DOHH2 (cell line): ENCODE results near the gene TNN.

Source experiments
- H3F3A ChIP-seq: fragments of 200-600 bp; sonication (generic), shearing (Covaris generic); 2 replicates; pipeline ENCODE4 v1.6.0; 2016; ENCODE audit warnings: antibody characterized with exemption, mild to moderate bottlenecking; ENCODE audit not compliant: control insufficient read depth, insufficient read depth
- H3K27ac ChIP-seq: fragments of 200-600 bp; sonication (generic); 2 replicates; pipeline ENCODE4 v1.5.1; 2014; ENCODE audit warnings: low read depth, mild to moderate bottlenecking, low read length, moderate library complexity
- H3K27me3 ChIP-seq: fragments of 200-600 bp; sonication (generic); 2 replicates; pipeline ENCODE4 v1.6.1; 2014; ENCODE audit warnings: mild to moderate bottlenecking, low read length, mixed read lengths; ENCODE audit not compliant: control insufficient read depth
- H3K36me3 ChIP-seq: fragments of 200-600 bp; sonication (generic); 2 replicates; pipeline ENCODE4 v1.6.1; 2014; ENCODE audit warnings: mild to moderate bottlenecking, low read length, moderate library complexity, mixed read lengths; ENCODE audit not compliant: control insufficient read depth
- H3K4me1 ChIP-seq: fragments of 200-600 bp; sonication (generic); 2 replicates; pipeline ENCODE4 v1.6.1; 2014; ENCODE audit warnings: mild to moderate bottlenecking, low read length, mixed read lengths; ENCODE audit not compliant: control insufficient read depth
- H3K4me2 ChIP-seq: fragments of 200-600 bp; sonication (generic); 2 replicates; pipeline ENCODE4 v1.6.0; 2014; ENCODE audit warnings: mild to moderate bottlenecking, low read length, moderate library complexity
- H3K4me3 ChIP-seq: fragments of 200-600 bp; sonication (generic); 2 replicates; pipeline ENCODE4 v1.5.1; 2014; ENCODE audit warnings: mild to moderate bottlenecking, low read length, mixed read lengths
- H3K79me2 ChIP-seq: fragments of 200-600 bp; sonication (generic); 2 replicates; pipeline ENCODE4 v1.6.1; 2014; ENCODE audit warnings: mild to moderate bottlenecking, low read length, mixed read lengths; ENCODE audit not compliant: control insufficient read depth
- H3K9me2 ChIP-seq: fragments of 200-600 bp; sonication (generic); replicated peaks from 2 replicates; pipeline ENCODE4 v1.6.1; 2014; ENCODE audit warnings: mild to moderate bottlenecking, low read length, mixed read lengths; ENCODE audit not compliant: control insufficient read depth
- H3K9me3 ChIP-seq: fragments of 200-600 bp; sonication (generic); 2 replicates; pipeline ENCODE4 v1.6.1; 2014; ENCODE audit warnings: antibody characterized with exemption, low read length, mixed read lengths; ENCODE audit not compliant: control insufficient read depth, insufficient read depth
- H4K20me1 ChIP-seq: fragments of 200-600 bp; sonication (generic); 2 replicates; pipeline ENCODE4 v1.6.0; 2014; ENCODE audit warnings: low read depth, mild to moderate bottlenecking, antibody characterized with exemption, low read length, moderate library complexity; ENCODE audit not compliant: control insufficient read depth, insufficient read depth
- EZH2phosphoT487 ChIP-seq: fragments of 200-600 bp; sonication (generic); IDR thresholded peaks from 2 replicates; pipeline ENCODE4 v1.6.1; 2017; ENCODE audit warnings: borderline replicate concordance, mild to moderate bottlenecking, antibody characterized with exemption, low read length, moderate library complexity, mixed read lengths
- TF ChIP-seq, protein P1 (sequence below): fragments of 200-600 bp; sonication (generic); IDR thresholded peaks from one replicate; pipeline ENCODE4 v1.5.1; 2014; ENCODE audit warnings: antibody characterized with exemption, mild to moderate bottlenecking, low read depth, low read length; ENCODE audit not compliant: poor library complexity, severe bottlenecking

Gene TNN

DNA sequence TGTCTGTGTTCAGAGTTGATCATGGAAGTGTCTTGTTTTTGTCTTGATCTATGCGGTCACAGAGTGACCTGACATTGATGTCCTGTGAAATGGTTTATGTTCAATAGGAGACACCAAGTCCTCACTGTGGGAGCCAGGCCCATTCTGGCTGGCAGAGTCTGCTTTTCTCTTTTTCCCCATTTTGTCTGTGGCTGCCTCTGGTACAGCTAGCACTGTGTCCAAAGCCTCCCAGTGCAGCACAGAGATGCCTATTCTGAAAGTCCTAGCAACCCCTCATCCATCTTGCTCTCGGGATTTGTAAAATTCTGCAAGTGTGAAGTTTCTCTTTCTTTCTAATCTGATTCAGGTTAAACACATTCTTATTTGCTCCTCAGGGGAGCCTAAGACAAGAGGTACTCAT is 14.3 kb downstream of the TNN start:
- Histone ChIP-seq H3K27ac (no peak overlapping the region), H4K20me1 (no peaks in the 10 kb centered on the region), H3K36me3 (no peaks in the 10 kb centered on the region), H3K4me1 (no peaks in the 10 kb centered on the region), H3K9me3 (no peaks in the 10 kb centered on the region; the same call in 1 of the 2 replicates), H3F3A (no peaks in the 10 kb centered on the region), H3K79me2 (no peaks in the 10 kb centered on the region), H3K4me3 (no peak overlapping the region), H3K9me2 (no peaks in the 10 kb centered on the region), H3K4me2 (no peak overlapping the region), H3K27me3 (peaks cover 44% of the 10 kb centered on the region)
- TF ChIP-seq, protein P1, sequence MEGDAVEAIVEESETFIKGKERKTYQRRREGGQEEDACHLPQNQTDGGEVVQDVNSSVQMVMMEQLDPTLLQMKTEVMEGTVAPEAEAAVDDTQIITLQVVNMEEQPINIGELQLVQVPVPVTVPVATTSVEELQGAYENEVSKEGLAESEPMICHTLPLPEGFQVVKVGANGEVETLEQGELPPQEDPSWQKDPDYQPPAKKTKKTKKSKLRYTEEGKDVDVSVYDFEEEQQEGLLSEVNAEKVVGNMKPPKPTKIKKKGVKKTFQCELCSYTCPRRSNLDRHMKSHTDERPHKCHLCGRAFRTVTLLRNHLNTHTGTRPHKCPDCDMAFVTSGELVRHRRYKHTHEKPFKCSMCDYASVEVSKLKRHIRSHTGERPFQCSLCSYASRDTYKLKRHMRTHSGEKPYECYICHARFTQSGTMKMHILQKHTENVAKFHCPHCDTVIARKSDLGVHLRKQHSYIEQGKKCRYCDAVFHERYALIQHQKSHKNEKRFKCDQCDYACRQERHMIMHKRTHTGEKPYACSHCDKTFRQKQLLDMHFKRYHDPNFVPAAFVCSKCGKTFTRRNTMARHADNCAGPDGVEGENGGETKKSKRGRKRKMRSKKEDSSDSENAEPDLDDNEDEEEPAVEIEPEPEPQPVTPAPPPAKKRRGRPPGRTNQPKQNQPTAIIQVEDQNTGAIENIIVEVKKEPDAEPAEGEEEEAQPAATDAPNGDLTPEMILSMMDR, result no peak
- TF ChIP-seq EZH2phosphoT487, result no peak

DNA sequence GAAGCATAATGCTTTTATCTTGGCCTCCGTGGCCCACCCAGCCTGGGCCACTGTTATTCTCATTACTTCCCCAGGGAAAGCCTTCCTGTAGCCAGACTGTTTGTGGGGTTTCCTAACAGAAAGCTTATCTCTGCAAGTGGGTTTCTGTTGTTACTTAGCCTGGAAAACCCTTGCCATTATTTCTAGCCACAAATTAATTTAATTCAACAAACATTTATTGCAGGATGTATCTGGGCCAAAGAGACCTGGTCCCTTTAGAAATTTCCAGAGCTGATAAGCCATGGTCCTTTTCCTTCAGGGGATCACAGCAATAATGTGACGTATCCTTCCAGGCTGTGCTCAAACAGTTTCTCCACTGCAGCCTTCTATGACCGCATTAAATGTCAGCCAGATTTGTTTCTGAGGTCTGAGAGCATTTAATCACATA is 20.9 kb downstream of the TNN start:
- H3K4me3 ChIP-seq, result no peak overlapping the region
- TF ChIP-seq EZH2phosphoT487, result no peak
- TF ChIP-seq, protein P1, result no peak
- H3K79me2 ChIP-seq, result no peaks in the 10 kb centered on the region

DNA sequence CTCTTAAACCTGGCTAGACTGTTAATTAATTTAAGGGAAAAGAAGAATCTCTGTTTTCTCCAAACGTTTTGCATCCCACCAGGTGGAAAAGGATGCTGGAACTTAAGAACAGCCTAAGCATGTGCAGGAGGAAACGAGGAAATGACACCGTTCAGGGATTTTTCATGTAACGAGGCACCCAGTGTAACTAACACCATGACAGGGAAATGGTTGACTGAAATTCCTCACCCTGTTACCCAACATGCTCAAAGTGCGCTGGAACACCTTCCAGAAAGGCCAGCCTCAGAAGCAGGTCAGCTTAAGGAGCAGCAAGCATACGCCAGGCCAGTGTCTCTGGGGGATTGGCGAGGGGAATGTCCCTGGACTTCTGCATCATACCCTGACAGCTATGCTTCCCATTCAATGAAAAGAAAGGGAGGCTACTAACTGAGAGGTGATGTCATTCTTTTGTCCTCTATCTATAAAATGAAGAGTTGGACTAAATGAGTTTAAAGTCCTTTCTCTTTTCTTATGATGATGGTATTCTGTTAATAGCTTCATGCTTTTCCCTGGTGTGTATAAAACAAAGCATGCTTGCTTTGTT is 21.6 kb downstream of the TNN start:
- no peaks in the 10 kb centered on the region for H4K20me1 ChIP-seq

More for the DNA sequence above, 20.9 kb downstream of the TNN start:
- H3K27ac ChIP-seq, result no peak overlapping the region
- no peaks in the 10 kb centered on the region for H3K9me3 ChIP-seq
- no peaks in the 10 kb centered on the region for H3K4me1 ChIP-seq
- peaks cover 44% of the 10 kb centered on the region for H3K27me3 ChIP-seq
- H3F3A ChIP-seq, result no peaks in the 10 kb centered on the region
- H4K20me1 ChIP-seq, result no peaks in the 10 kb centered on the region
- H3K9me2 ChIP-seq, result no peaks in the 10 kb centered on the region
- H3K36me3 ChIP-seq, result no peaks in the 10 kb centered on the region
- no peak overlapping the region for H3K4me2 ChIP-seq

More for the DNA sequence above, 21.6 kb downstream of the TNN start:
- Histone ChIP-seq H3K9me2 (no peaks in the 10 kb centered on the region), H3K36me3 (no peaks in the 10 kb centered on the region), H3K4me3 (no peak overlapping the region), H3F3A (no peaks in the 10 kb centered on the region), H3K27me3 (peaks cover 37% of the 10 kb centered on the region), H3K27ac (no peak overlapping the region), H3K9me3 (no peaks in the 10 kb centered on the region), H3K79me2 (no peaks in the 10 kb centered on the region), H3K4me1 (no peaks in the 10 kb centered on the region), H3K4me2 (no peak overlapping the region)
- TF ChIP-seq, protein P1, result no peak
- TF ChIP-seq EZH2phosphoT487, result no peak
